Suprapubic skin (tissue), 4 donors: ENCODE results near the gene SORCS2.

ENCODE experiments used
- EP300 ChIP-seq: sonication (generic); formaldehyde crosslinking; IDR thresholded peaks from one replicate; pipeline ENCODE4 v1.6.1; 2017; ENCODE audit warnings: antibody characterized with exemption
- POLR2A ChIP-seq, 2 donors: fragments of 450-650 bp; IDR thresholded peaks; one replicate each; pipeline ENCODE4 v1.6.1; 2017; ENCODE audit warnings: antibody characterized with exemption in 2 of 2, mild to moderate bottlenecking in 2 of 2, moderate library complexity in 2 of 2
- POLR2AphosphoS5 ChIP-seq, 3 donors: sonication (generic); formaldehyde crosslinking; IDR thresholded peaks; one replicate each; pipeline ENCODE4 v1.6.1; 2017; ENCODE audit warnings: antibody characterized with exemption in 3 of 3
- TF ChIP-seq, protein P1 (sequence below), 2 donors: fragments of 200-600 bp in 1 of 2; fragments of 450-650 bp in 1 of 2; sonication (generic) in 1 of 2; IDR thresholded peaks; one replicate each; pipeline ENCODE4 v1.5.1; 2016 to 2019; ENCODE audit warnings: antibody characterized with exemption in 2 of 2, mild to moderate bottlenecking in 1 of 2, moderate library complexity in 1 of 2

DNA sequence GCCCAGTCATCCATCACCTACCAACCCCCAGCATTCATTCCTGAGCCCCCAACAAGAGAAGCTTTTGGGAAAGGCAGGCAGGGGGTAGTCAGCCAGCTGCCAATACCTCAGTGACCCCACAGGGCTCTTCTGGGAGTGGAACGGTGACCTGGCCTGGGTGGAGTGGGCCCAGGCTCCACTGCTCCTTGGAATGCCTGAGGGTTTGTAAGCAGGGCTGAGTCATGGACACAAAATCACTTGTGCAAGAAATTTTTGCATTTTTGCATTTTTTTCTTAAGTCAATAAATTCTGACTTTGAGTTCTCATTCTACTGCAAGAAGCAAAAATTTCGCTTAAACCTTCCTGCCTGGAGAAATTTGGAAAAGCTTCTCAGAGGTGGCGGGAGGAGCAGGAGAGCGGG lies 18.5 kb downstream of the SORCS2 start:
- TF ChIP-seq, protein P1, sequence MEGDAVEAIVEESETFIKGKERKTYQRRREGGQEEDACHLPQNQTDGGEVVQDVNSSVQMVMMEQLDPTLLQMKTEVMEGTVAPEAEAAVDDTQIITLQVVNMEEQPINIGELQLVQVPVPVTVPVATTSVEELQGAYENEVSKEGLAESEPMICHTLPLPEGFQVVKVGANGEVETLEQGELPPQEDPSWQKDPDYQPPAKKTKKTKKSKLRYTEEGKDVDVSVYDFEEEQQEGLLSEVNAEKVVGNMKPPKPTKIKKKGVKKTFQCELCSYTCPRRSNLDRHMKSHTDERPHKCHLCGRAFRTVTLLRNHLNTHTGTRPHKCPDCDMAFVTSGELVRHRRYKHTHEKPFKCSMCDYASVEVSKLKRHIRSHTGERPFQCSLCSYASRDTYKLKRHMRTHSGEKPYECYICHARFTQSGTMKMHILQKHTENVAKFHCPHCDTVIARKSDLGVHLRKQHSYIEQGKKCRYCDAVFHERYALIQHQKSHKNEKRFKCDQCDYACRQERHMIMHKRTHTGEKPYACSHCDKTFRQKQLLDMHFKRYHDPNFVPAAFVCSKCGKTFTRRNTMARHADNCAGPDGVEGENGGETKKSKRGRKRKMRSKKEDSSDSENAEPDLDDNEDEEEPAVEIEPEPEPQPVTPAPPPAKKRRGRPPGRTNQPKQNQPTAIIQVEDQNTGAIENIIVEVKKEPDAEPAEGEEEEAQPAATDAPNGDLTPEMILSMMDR (IDR thresholded peaks at IDR 0.05), result no peak
- TF ChIP-seq EP300 (no peak), POLR2A (IDR thresholded peaks at IDR 0.05) (no peak), POLR2AphosphoS5 (IDR thresholded peaks at IDR 0.05) (no peak)
